ENCODE results near the gene MACROD2.

MACROD2 gene

GRCh38 chr20:15610787-15611186, 1615.5 kb downstream of the MACROD2 start:
- Histone ChIP-seq H3K4me2 (ENCODE audit: low read length) (no peak overlapping the region), H3K4me1 (ENCODE audit: control insufficient read depth, insufficient read depth, low read length) (no peaks in the 10 kb centered on the region), H3K4me3 (ENCODE audit: low read length) (no peak overlapping the region), H3K9ac (ENCODE audit: low read depth, low read length) (no peak overlapping the region), H3K36me3 (ENCODE audit: insufficient read depth, low read length) (no peaks in the 10 kb centered on the region), H3K9me3 (replicated peaks; ENCODE audit: low read length) (no peaks in the 10 kb centered on the region), H3K27me3 (ENCODE audit: control insufficient read depth, insufficient read depth, low read length) (no peaks in the 10 kb centered on the region)

- Histone ChIP-seq H3K27me3 (ENCODE audit: control insufficient read depth, insufficient read depth, low read length) (no peaks in the 10 kb centered on the region), H3K4me1 (ENCODE audit: control insufficient read depth, insufficient read depth, low read length) (no peaks in the 10 kb centered on the region)
Measured at GRCh38 chr20:15611541-15611940, 1616.2 kb downstream of the MACROD2 start.

GRCh38 chr20:15612198-15612597, 1616.9 kb downstream of the MACROD2 start:
- H3K9ac ChIP-seq (ENCODE audit: low read depth, low read length) = no peak overlapping the region
- H3K36me3 ChIP-seq (ENCODE audit: insufficient read depth, low read length) = no peaks in the 10 kb centered on the region

More at GRCh38 chr20:15611541-15611940, 1616.2 kb downstream of the MACROD2 start:
- no peaks in the 10 kb centered on the region for H3K9me3 ChIP-seq (replicated peaks; ENCODE audit: low read length)
- no peaks in the 10 kb centered on the region for H3K36me3 ChIP-seq (ENCODE audit: insufficient read depth, low read length)
- no peak overlapping the region for H3K9ac ChIP-seq (ENCODE audit: low read depth, low read length)
- H3K4me2 ChIP-seq (ENCODE audit: low read length) = no peak overlapping the region
- no peak overlapping the region for H3K4me3 ChIP-seq (ENCODE audit: low read length)

GRCh38 chr20:15612769-15613168, 1617.5 kb downstream of the MACROD2 start:
- Histone ChIP-seq H3K36me3 (ENCODE audit: insufficient read depth, low read length) (no peaks in the 10 kb centered on the region), H3K9ac (ENCODE audit: low read depth, low read length) (no peak overlapping the region), H3K4me3 (ENCODE audit: low read length) (no peak overlapping the region), H3K4me1 (ENCODE audit: control insufficient read depth, insufficient read depth, low read length) (no peaks in the 10 kb centered on the region), H3K4me2 (ENCODE audit: low read length) (no peak overlapping the region), H3K9me3 (replicated peaks; ENCODE audit: low read length) (no peaks in the 10 kb centered on the region), H3K27me3 (ENCODE audit: control insufficient read depth, insufficient read depth, low read length) (no peaks in the 10 kb centered on the region)

More at GRCh38 chr20:15612198-15612597, 1616.9 kb downstream of the MACROD2 start:
- no peaks in the 10 kb centered on the region for H3K27me3 ChIP-seq (ENCODE audit: control insufficient read depth, insufficient read depth, low read length)
- no peaks in the 10 kb centered on the region for H3K9me3 ChIP-seq (replicated peaks; ENCODE audit: low read length)
- no peak overlapping the region for H3K4me3 ChIP-seq (ENCODE audit: low read length)
- H3K4me2 ChIP-seq (ENCODE audit: low read length) = no peak overlapping the region
- H3K4me1 ChIP-seq (ENCODE audit: control insufficient read depth, insufficient read depth, low read length) = no peaks in the 10 kb centered on the region

- no peaks in the 10 kb centered on the region for H3K4me1 ChIP-seq (ENCODE audit: control insufficient read depth, insufficient read depth, low read length)
- H3K9ac ChIP-seq (ENCODE audit: low read depth, low read length) = no peak overlapping the region
- H3K27me3 ChIP-seq (ENCODE audit: control insufficient read depth, insufficient read depth, low read length) = no peaks in the 10 kb centered on the region
- H3K4me2 ChIP-seq (ENCODE audit: low read length) = no peak overlapping the region
- H3K36me3 ChIP-seq (ENCODE audit: insufficient read depth, low read length) = no peaks in the 10 kb centered on the region
- H3K9me3 ChIP-seq (replicated peaks; ENCODE audit: low read length) = no peaks in the 10 kb centered on the region
- no peak overlapping the region for H3K4me3 ChIP-seq (ENCODE audit: low read length)
Measured at GRCh38 chr20:15613530-15613929, 1618.2 kb downstream of the MACROD2 start.

- no peak overlapping the region for H3K9ac ChIP-seq (ENCODE audit: low read depth, low read length)
- H3K27me3 ChIP-seq (ENCODE audit: control insufficient read depth, insufficient read depth, low read length) = no peaks in the 10 kb centered on the region
- H3K4me3 ChIP-seq (ENCODE audit: low read length) = no peak overlapping the region
- H3K4me1 ChIP-seq (ENCODE audit: control insufficient read depth, insufficient read depth, low read length) = no peaks in the 10 kb centered on the region
- H3K9me3 ChIP-seq (replicated peaks; ENCODE audit: low read length) = no peaks in the 10 kb centered on the region
- H3K4me2 ChIP-seq (ENCODE audit: low read length) = no peak overlapping the region
- no peaks in the 10 kb centered on the region for H3K36me3 ChIP-seq (ENCODE audit: insufficient read depth, low read length)
Measured at GRCh38 chr20:15616626-15617025, 1621.3 kb downstream of the MACROD2 start.

- no peaks in the 10 kb centered on the region for H3K4me1 ChIP-seq (ENCODE audit: control insufficient read depth, insufficient read depth, low read length)
- H3K9ac ChIP-seq (ENCODE audit: low read depth, low read length) = no peak overlapping the region
- no peak overlapping the region for H3K4me2 ChIP-seq (ENCODE audit: low read length)
- H3K36me3 ChIP-seq (ENCODE audit: insufficient read depth, low read length) = no peaks in the 10 kb centered on the region
- H3K27me3 ChIP-seq (ENCODE audit: control insufficient read depth, insufficient read depth, low read length) = no peaks in the 10 kb centered on the region
- no peak overlapping the region for H3K4me3 ChIP-seq (ENCODE audit: low read length)
- H3K9me3 ChIP-seq (replicated peaks; ENCODE audit: low read length) = no peaks in the 10 kb centered on the region
Measured at GRCh38 chr20:15618110-15618509, 1622.8 kb downstream of the MACROD2 start.

- Histone ChIP-seq H3K27me3 (ENCODE audit: control insufficient read depth, insufficient read depth, low read length) (no peaks in the 10 kb centered on the region), H3K4me1 (ENCODE audit: control insufficient read depth, insufficient read depth, low read length) (no peaks in the 10 kb centered on the region), H3K4me3 (ENCODE audit: low read length) (no peak overlapping the region), H3K4me2 (ENCODE audit: low read length) (no peak overlapping the region), H3K9ac (ENCODE audit: low read depth, low read length) (no peak overlapping the region), H3K36me3 (ENCODE audit: insufficient read depth, low read length) (no peaks in the 10 kb centered on the region), H3K9me3 (replicated peaks; ENCODE audit: low read length) (no peaks in the 10 kb centered on the region)
Measured at GRCh38 chr20:15618912-15619311, 1623.6 kb downstream of the MACROD2 start.

GRCh38 chr20:15619341-15619740, 1624.0 kb downstream of the MACROD2 start:
- Histone ChIP-seq H3K4me1 (ENCODE audit: control insufficient read depth, insufficient read depth, low read length) (no peaks in the 10 kb centered on the region), H3K9me3 (replicated peaks; ENCODE audit: low read length) (no peaks in the 10 kb centered on the region), H3K27me3 (ENCODE audit: control insufficient read depth, insufficient read depth, low read length) (no peaks in the 10 kb centered on the region), H3K9ac (ENCODE audit: low read depth, low read length) (no peak overlapping the region), H3K36me3 (ENCODE audit: insufficient read depth, low read length) (no peaks in the 10 kb centered on the region), H3K4me2 (ENCODE audit: low read length) (no peak overlapping the region), H3K4me3 (ENCODE audit: low read length) (no peak overlapping the region)

- no peaks in the 10 kb centered on the region for H3K36me3 ChIP-seq (ENCODE audit: insufficient read depth, low read length)
- H3K4me1 ChIP-seq (ENCODE audit: control insufficient read depth, insufficient read depth, low read length) = no peaks in the 10 kb centered on the region
- no peaks in the 10 kb centered on the region for H3K27me3 ChIP-seq (ENCODE audit: control insufficient read depth, insufficient read depth, low read length)
- no peak overlapping the region for H3K4me3 ChIP-seq (ENCODE audit: low read length)
- H3K9me3 ChIP-seq (replicated peaks; ENCODE audit: low read length) = no peaks in the 10 kb centered on the region
- no peak overlapping the region for H3K9ac ChIP-seq (ENCODE audit: low read depth, low read length)
- H3K4me2 ChIP-seq (ENCODE audit: low read length) = no peak overlapping the region
Measured at GRCh38 chr20:15619816-15620215, 1624.5 kb downstream of the MACROD2 start.

GRCh38 chr20:15622368-15622767, 1627.1 kb downstream of the MACROD2 start:
- H3K4me1 ChIP-seq (ENCODE audit: control insufficient read depth, insufficient read depth, low read length) = no peaks in the 10 kb centered on the region
- H3K9me3 ChIP-seq (replicated peaks; ENCODE audit: low read length) = no peaks in the 10 kb centered on the region
- H3K36me3 ChIP-seq (ENCODE audit: insufficient read depth, low read length) = no peaks in the 10 kb centered on the region
- no peak overlapping the region for H3K4me3 ChIP-seq (ENCODE audit: low read length)
- H3K27me3 ChIP-seq (ENCODE audit: control insufficient read depth, insufficient read depth, low read length) = no peaks in the 10 kb centered on the region
- H3K9ac ChIP-seq (ENCODE audit: low read depth, low read length) = no peak overlapping the region
- H3K4me2 ChIP-seq (ENCODE audit: low read length) = no peak overlapping the region

GRCh38 chr20:15623215-15623614, 1627.9 kb downstream of the MACROD2 start:
- Histone ChIP-seq H3K4me1 (ENCODE audit: control insufficient read depth, insufficient read depth, low read length) (no peaks in the 10 kb centered on the region), H3K9me3 (replicated peaks; ENCODE audit: low read length) (no peaks in the 10 kb centered on the region), H3K4me3 (ENCODE audit: low read length) (no peak overlapping the region), H3K9ac (ENCODE audit: low read depth, low read length) (no peak overlapping the region), H3K4me2 (ENCODE audit: low read length) (no peak overlapping the region), H3K27me3 (ENCODE audit: control insufficient read depth, insufficient read depth, low read length) (no peaks in the 10 kb centered on the region), H3K36me3 (ENCODE audit: insufficient read depth, low read length) (no peaks in the 10 kb centered on the region)

Data from skeletal muscle satellite cell (primary cell).